ENCODE results near the gene ZNF280D.

GRCh38 chr15:56739474-56739873 is 6.2 kb upstream of the ZNF280D start:
- no peak for TF ChIP-seq CTCF (IDR thresholded peaks at IDR 0.05; ENCODE audit: borderline replicate concordance, extremely low read depth, low read length, poor library complexity, severe bottlenecking)
- no peak for TF ChIP-seq EZH2 (IDR thresholded peaks at IDR 0.05; ENCODE audit: borderline replicate concordance, low read depth, low read length, severe bottlenecking)

Measured in DND-41 (cell line).